GM19023 (cell line): ENCODE data around the gene PLCG1.
"Not testable (repeated sequence)": the region's sequence is repeated elsewhere in the genome, so short reads cannot be mapped to it uniquely, and the experiment has no call there.

ENCODE experiments used
- ATAC-seq: cut with Tn5 transposase; IDR thresholded peaks from one replicate; pipeline ENCODE4 v1.9.1; 2021; ENCODE audit warnings: mild to moderate bottlenecking, moderate library complexity; ENCODE audit not compliant: unreplicated experiment

PLCG1 gene

DNA sequence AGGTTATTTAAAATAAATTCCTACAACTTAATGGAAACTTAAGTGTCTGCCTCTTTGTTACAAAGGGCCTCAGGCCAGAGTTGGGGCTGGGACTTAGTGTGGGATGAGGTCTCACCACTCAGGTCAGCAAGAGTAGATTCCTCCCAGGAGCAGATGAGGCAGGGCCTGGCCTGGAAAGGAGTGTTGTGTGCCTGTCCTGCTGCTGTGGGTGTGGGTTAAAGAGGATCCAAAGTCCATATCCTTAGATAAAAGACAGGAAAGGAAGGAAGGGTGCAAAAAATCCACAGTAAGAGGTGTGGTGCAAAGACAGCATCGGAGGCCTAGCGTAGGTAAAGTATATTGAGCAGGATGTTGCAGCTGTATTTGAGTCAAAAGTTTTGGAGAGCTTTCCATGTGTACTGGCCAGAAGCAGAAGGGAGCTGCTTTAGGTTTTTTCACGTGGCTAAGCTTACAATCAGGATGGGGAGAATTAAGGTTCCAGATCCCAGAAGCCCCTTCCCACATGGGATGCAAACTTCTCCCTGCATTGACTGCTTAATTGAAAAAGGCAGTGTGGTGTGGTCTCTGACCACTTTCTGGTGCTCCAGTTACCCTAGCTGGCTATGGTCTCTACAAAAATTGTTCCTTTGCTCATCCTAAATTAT, 12.8 kb upstream of the PLCG1 start:
- ATAC-seq, result no peak

DNA sequence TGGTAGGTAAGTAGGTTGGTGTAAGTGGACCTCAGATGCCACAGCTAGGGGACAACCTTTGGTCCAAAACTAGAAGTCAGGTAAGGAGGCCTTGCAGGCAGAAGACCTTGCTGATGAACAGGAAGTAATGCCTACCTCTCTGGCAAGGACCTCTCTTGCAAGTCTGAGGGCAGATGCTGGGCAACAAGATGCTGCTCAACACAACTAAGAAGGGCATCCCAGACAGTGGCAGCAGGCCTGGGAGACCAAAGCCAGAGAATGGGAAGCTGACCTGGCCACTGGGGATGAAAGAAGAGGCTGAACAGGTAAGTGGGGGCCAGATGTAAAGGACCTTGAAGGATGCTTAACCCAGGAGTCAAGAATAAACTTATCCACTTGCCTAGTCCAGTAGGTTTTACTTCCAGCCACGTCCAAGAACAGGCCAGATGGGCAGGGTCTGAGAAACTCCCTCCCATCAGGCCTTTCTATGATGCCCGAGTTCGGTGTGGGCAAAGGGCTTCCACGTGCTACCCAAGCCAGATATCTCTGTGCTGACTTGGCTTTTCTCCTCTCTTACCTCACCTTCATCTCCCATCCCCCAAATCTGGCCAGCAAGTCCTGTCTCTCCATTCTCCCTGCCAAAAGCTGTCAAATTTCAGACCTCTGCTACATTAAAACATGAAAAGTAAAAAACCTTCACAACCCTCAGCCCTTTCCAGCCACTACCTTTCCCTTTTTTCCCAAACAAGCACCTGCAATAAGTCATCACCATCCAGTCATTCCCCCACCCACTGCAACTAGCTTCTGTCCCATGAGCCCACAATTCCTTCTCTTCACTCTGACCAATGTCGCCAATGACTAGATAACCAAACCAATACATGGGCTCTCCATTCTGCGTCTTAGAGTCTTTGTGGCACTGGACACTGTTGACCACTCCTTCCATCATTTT, 11.5 kb upstream of the PLCG1 start:
- ATAC-seq, result no peak

DNA sequence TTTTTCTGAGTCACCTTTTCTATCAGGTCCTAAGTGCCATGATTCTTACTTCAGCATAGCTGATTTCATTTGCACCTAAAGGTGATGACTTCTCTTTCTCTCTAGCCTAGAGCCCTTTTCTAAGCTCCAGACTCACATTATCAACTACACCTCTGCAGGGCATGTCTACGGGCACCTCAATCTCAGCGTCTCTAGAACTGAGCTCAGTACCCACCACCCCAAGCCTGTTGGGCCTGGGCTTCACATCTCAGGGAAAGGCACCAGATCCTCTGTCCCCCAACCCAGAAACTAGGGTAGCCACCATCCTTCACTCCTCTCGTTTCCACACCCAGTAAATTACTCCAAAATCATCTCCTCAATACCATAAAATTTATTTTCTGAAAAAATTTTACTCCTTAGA, 10.6 kb upstream of the PLCG1 start:
- no peak for ATAC-seq

DNA sequence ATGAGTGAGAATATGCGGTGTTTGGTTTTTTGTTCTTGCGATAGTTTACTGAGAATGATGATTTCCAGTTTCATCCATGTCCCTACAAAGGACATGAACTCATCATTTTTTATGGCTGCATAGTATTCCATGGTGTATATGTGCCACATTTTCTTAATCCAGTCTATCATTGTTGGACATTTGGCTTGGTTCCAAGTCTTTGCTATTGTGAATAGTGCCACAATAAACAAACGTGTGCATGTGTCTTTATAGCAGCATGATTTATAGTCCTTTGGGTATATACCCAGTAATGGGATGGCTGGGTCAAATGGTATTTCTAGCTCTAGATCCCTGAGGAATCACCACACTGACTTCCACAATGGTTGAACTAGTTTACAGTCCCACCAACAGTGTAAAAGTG, 9.0 kb upstream of the PLCG1 start:
- not testable (repeated sequence) for ATAC-seq

DNA sequence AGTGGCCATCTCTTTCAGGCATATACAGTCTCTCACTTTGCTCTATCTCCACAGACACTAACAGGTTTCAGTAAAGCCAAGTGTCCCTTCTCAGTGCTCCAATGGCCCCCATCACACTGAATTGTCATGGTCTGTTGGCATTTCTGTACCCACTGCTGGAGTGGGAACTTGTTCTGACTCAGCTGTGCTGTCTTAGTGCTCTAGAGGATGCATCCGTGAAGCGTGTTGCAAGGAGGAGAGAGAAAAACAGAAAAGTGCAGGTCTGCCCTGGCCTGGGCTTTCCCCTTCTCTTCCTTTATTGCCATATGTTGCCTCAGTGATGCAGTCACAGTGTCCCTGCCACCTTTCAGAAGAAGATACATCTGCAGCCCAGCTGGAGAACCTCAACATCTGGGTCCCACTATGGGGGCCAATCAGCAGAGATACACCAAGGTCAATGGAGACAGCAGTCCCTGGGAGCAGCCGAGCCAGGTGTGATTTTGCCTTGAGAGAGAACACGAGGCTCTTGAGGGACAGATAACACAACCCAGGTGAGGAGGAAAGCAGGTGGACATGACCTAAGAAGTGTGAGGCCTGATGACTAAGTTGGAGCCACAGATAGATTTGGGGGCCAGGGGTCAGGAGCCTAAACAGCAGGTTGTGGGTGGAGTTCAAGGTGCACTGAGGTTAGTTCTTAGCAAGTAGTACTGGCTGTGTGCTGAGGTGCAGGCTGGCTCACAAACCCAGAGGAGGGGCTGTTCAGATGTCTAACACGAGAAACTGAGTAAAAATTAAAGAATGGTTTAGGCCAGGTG, 5.6 kb upstream of the PLCG1 start:
- ATAC-seq, result no peak

DNA sequence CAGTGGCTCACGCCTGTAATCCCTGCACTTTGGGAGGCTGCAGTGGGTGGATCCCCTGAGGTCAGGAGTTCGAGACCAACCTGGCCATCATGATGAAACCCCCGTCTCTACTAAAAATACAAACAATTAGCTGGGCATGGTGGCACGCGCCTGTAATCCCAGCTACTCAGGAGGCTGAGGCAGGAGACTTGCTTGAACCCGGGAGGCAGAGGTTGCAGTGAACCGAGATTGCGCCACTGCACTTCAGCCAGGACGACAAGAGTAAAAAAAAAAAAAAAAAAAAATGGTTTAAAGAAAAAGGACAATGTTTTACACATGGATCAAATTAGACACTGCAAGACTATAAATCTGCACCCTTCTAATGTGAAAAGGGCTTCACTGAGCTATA, 5.0 kb upstream of the PLCG1 start:
- ATAC-seq, result not testable (repeated sequence)

DNA sequence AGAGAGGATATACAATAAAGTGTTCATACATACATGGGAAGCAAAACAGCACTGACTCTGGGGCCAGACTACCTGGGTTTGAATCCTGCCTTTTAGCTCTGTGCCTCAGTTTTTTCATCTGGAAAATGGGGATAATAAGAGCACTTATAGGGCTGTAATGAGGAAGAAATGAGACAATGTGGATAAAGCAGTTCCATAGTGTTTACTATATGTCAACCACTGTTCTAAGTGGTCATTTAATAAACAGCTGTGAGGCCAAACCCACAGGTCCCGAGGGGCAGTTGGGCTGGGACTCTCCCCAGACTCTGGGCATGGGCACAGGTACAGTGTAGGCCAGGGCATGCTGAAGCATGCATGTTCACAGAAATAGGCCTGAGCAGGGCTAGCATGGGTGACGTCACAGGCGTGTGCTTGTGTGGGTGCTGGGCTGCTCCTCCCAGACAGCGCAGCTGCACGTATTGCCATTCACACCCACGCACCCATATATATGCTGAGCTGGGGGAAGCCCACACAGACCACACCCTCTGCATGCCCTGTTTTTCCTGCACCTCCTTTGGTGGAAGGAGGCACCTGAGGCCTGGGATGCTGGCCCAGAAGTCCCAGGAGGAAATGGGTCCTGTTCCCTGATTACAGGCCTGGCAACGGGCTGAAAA, 3.5 kb upstream of the PLCG1 start:
- peak; percentile 43 for ATAC-seq

DNA sequence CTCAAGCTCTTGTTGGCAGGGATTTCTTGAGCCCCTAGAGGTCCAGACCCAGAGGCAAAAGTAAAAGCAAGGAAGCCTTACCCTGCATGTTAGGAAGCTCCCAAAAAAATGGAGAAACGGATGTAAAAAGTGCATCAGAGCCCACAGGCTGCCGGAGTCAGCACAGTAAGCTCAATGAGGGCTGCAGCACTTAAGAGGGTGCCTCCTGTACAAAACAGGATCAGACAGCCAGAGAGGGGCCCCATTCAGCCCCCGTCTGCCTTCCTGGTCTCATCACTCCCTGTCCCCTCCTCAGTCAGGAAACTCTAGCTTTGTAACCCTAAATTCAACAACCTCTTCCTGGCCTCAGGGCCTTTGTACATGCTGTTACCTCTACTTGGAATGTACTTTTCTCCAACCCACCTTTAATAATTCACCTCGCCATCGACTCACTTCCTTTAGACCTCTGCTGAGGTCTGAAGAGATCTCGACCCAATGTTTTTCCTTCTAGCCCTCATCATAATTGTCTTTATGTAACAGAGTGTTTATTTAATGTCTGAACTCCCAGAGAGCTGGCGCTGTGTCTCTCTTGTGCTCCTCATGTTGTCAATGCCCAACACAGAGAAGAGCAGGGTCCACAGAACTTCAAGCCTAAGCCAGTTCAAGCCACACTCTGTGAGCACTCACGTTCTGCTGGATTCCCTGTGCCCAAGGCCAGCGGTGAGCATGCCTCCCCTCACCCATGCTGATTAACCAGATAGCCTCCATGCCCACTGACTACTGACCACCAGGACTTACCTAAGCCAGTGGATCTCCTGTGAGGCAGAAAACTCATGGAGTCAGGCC, 2.8 kb upstream of the PLCG1 start:
- no peak for ATAC-seq

DNA sequence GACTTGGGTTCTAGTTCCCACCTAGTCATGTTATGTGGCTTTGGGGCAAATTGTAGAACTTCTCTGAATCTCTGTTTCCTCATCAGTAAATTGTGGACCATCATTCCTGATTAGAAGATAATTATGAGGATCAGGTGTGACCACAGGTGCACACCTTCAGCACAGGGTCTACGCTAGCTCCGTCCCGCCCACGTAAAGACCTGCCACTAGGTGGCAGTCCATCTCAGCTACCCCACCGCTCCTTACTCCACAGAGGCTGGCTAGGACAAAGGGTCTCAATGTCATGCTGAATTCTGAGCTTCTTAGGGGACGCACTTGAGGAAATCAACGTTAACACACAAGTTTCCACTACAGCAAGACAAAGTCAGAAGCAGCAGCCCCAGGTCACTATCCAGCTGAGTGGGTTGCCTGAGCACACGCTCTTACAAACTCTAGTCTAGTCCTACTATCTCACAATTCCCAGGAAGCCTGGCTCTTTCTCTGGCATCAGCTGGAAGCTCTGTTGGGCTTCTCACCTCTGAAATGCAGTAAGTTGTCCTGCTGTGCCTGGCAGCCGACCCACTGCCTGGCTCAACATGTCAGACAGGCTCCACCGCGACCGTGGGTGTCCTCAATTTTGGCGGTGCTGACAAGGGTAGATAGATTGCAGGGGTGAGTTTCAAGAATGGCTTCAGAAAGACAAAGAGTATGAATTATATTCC, 2.0 kb upstream of the PLCG1 start:
- no peak for ATAC-seq

DNA sequence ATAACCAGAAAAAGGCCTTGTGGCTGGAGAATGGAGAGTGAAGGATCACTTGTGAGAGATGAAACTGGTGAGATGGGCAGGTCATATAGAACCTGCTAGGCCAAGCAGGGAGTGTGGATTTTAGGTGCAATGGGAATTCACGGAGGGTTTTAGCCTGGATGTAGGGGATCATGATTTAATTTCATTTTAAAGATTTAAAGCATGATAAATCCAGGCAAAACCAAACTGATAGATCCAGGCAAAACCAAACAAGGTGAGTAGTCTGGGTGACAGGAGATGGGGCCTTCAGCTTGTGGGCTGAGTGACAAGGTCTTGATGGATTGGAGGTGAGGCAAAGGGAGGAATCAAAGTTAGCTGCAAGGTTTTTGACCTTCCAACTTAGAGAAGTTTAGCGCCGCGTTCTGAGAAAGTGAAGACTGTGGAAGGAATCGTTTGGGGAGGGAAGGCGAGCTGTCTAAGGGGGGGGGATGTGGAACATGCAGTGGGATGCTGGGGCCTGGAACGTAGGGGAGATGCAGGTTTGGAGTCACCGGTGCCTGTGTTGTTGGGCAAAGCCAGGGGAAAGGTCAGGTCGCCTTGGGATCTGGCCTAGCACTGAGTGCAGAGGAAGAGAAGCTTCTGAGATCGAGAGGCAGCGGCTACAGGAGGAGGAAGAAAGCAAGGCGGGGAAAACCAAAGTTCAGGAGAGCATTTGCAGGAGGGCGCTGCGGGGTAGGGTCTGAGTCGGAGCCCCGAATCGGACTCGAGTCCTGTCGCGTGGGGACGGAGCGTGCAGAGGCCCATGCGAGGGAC, 1.3 kb upstream of the PLCG1 start:
- ATAC-seq, result no peak

DNA sequence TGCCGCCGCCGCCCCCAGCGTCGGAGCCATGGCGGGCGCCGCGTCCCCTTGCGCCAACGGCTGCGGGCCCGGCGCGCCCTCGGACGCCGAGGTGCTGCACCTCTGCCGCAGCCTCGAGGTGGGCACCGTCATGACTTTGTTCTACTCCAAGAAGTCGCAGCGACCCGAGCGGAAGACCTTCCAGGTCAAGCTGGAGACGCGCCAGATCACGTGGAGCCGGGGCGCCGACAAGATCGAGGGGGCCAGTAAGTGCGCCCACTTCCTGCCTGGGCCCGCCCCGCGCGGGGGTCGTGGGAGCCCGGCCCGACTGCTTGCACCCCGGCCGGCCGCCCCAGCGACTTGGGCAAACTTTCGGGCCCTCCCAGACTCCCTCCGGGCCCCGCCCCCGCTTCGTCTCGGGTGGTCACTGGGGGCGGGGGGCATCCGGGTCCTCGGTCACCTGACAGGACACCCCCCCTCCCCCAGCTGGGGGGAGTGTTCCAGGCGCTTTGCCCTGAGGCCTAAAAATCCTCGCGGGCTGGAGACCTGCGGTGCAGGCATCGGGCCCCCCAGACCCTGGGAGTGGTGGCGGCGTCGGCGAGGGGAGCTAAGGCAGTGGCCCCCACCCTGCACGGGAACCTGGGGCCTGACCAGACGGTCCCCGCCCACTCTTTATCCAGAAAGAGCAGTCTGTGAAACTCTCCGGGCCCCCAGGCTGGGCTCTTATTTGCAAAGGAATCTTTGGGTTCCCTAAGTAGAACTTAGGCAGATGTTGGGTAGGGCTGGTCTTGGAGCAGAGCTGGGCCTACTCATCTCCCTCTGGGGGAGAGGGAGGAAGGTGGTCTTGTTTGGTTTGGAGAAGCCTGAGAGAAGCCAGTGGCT, 501 bp downstream of the PLCG1 start:
- peak; percentile 5 for ATAC-seq

DNA sequence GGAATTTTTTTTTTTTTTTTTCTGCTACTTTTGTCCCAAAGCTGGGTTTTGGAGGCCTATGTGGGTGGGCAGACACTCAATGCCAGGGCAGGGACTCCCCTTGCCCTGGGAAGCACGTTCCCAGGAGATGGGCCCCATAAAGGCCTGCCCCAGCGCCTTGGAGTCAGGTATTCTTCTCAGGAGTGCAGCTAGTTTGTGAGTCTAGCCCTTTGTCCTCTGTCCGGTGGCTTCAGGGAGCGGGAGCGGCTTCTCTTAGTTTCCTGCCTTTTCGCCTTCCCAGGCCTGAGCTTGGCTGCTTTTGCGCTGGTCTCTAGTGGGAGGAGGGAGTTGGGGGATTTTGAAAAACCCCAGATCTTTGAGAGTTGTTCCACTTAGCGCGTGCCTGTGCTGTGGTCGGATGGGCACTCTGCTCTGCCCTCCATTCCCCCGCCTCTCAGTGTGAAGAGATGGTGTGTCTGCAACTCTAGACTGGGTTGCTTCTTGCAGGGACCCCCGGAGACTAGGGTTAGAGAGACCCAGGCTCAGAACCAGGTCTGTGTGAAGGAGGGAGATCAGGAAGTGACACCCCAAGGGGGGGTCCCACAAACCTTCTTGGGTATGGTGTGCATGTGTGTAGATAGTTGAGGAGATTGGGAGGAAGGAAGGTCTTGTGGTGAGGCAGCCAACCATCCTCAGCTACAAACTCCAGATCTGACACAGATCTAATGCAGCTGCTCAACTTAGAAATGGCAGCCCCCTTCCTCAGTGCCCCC, 1.3 kb downstream of the PLCG1 start:
- no peak for ATAC-seq

DNA sequence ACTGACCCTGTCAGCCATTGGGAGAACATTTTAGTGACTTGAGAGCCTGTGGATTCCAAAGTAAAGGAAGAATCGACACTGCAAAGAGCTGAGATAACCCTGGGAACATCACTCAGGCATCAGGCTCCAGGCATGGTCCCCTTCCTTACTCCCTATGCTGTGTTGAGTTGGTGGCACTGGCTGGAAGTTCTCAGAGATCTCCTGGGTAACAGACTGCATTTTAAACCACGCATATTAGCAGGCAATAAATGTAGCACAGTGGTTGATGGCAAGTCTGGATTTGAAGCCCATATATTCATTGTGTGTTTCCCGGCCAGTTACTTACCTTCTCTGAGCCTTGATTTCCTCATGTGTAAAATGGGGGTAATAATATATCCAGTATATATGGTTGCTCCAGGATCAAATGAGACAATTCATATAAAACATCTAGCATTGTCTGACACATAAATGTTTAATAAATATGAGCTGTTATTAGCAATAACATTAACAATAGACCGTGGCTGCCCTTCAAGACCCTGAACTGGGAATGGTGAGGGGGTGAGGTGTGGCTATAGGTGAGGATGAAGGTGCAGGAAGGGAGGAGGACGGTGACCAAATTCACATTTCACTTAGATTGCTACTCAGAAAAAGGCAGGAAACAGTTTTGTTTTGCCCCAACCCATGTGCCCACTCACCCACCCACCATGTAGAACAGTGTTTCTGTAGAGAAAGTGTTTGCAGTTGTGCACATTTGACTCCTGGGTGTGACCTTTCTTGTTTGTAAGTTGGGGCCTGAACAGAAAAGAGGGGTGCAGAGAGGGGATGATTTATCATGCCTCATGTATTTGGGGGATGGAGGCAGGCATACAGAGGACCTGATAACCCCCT, 2.1 kb downstream of the PLCG1 start:
- ATAC-seq, result no peak

DNA sequence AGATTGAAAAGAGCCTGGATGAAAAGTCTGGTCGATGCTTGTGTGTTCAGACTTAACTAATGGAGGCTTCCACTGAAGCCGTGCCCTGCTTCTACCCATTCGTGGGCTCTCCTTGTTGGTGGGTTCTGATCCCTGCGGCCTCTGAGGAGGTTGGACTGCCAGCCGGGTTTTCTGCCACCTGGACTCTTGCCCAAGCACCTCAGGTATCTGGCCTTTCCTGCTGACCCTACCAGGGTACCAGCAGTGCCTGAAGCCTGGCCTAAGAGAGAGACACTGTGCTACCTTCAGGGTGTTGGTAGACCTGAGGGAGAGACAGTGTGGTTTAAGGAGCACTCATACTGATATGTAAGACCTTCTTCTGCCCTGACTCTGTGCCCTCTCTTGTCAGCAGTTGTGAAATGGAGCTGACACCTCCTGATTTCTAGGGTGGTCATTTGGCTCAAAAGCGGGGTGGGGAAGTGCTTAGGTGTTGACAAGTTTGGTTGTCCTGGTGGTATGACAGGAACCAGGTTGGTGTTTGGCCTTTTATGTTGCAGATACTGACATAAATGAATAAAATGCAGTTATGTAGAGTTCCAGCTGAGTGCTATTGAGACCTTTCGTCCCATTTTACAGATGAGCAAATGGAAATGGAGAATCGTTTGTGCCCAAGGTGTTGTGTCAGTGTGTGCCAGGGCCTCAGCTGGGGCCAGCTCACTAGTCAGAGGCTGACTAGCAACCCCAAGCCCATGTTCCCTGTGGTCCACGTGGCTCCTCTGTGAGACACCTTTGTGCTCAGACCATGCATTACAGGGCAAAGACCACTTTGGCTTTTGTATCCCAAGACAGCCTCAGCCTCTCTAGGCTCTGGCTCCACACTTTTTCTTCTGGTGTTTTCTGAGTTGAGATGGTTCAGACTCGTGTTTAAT, 3.1 kb downstream of the PLCG1 start:
- ATAC-seq, result no peak

DNA sequence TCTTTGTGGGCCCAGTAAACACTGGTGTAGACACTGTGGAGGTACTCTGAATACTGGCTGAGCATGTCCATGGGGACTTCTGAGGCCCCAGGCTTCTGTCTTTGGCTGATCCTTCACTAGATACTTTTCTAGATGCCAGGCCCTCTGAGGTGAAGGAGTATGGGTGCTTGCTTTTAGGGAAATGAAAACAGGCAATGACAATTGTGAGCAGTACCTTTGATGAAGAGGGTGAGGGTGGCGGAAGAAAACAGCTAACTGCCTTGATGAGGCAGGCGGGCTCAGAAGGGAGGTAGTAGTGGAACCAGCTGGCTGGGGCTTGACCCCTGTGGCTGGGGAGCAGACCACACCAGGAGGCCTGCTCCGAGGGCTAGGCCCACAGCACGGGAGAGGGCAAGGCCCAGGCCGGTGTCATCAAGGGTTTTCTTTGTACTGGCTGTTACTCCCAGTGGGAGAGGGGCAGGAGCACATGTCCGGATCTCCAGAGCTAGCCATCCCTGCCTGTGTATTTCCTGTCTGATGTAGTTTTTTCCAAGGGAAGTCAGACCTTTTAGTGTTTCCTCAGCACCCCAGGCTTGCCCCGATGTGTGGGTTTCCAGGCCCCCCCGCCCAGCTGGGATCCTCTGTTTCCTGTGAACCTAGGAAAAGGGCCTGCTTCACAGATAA, 3.9 kb downstream of the PLCG1 start:
- no peak for ATAC-seq
